GM10847 (cell line): ENCODE measurements around the gene CORO2B.

Experiments
- POLR2A ChIP-seq: IDR thresholded peaks from 2 replicates; pipeline ENCODE4 v1.6.1; 2011; ENCODE audit not compliant: insufficient read length; ENCODE audit errors: extremely low read depth

The CORO2B gene

DNA sequence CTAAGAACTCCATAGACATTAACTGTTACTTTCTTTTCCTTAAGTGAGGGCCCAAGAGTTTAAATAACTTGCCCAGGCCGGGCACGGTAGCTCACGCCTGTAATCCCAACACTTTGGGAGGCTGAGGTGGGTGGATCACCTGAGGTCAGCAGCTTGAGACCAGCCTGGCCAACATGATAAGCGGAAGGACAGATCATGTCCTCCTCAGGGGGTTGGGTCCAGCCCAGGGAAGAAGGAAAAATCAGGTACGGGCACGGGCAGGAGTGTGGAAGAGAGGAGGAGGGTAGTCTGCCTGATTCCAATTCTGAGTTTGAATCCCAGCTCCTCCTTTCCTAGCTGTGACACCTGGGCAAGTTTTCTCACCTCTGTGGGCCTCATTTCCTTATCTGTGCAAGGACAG is 123.1 kb downstream of the CORO2B start:
- no peak for TF ChIP-seq POLR2A

DNA sequence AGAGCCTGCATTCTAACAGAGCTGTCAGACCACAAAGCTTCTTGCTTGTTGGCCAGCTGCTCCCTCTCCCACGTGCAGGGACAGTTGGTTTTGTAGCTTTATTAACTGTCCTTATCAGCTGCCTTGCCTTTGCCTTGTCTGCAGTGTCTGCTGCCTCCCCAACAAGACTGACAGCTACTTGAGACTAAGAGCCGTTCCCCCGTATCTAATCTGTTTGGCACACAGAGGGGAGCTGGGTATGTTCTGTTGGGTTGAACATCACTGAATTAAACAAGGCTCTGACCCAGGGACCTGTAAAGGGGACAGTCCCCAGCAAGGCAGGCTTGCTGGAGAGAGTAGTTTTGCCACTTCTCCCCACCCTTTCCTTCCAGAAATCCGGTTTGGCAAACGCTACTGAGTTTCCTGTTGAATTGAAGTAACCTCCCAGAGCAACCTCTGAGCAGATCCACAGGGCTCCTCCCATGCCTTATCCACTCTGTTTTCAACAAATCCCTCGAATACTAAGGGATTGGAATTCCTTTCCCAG is 125.8 kb downstream of the CORO2B start:
- TF ChIP-seq POLR2A, result no peak

DNA sequence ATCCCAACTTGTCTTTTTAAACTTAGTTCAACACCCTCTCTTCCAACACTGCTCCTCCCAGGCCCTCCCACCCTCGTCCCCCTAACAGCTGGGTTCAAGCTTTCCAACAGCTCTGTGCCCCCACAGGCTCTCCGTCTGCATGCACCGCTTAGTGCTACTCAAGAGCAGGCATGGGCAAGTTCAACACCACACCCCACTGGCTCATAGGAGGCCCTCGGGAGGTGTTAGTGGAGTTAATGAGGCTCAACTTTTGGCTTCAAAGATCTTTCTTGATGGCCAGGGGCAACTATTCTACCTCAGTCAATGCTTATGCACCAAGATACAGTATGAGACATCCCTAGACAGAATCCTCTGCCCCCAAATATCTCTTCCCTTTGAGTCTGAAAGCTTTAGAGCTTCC is 127.5 kb downstream of the CORO2B start:
- TF ChIP-seq POLR2A, result no peak

DNA sequence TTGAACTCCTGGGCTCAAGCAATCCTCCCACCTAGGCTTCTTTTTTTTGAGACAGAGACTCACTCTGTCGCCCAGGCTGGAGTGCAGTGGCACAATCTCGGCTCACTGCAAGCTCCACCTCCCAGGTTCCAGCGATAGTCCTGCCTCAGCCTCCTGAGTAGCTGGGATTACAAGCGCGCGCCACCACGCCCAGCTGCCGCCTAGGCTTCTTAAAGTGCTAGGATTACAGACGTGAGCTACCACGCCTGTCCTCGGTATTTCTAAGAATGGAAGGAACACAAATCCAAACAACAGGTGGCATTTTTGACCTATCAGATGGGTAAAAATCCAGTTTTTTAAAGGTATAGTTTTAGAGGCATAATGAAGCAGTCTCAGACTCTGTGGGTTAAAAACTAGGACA is 128.1 kb downstream of the CORO2B start:
- no peak for TF ChIP-seq POLR2A

DNA sequence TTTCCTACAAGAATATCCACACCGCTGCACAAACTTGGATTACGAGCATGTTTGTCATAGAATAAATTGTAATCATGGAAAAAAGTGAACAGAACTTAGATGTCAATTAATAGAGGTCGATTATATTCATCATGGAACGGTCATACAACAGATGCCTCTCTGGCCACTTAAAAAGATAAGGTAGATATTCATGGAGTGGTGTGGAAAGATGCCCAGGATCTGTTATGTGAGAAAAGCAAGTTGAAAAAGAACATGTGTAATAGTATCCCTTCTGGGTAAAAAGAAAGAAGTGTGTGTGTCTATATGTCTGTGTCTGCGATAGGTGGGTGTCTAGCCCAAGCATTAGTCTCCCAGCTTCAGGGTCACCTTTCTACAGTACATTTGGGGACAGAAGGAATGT is 128.6 kb downstream of the CORO2B start:
- TF ChIP-seq POLR2A, result no peak

DNA sequence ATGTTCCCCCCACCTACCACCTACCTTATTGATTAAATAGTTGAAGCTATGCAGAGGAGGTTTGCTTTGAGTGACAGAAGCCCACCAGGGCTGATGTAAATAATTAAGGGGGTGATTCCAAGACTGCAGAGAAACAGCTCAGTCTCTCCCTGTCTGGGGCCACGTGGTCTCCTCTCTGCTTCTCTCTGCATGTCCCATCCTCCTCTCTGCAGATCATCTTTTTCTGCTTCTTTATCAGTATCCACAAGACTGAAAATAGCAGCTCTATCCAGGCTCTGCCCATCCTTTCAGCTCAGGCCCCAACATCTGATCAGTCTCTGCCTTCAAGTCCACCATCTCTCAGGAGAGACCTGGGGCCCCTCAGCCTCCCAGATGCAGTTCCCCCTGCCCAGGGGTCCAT is 131.1 kb downstream of the CORO2B start:
- no peak for TF ChIP-seq POLR2A

DNA sequence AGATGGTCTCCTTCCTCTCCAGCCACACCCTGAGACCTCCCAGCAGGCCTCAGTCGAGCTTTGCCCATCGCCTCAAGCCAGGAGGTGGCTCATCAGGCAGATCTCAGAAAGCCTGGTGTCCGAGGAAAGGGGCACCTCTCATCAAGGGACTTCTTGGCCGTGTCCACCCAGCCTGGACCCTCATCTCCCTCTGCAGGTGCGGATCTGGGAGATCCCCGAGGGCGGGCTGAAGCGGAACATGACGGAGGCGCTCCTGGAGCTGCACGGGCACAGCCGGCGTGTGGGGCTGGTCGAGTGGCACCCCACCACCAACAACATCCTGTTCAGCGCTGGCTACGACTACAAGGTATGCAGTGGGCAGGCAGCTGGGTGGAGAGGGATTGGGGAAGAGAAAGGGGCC is 131.7 kb downstream of the CORO2B start:
- TF ChIP-seq POLR2A, result no peak

DNA sequence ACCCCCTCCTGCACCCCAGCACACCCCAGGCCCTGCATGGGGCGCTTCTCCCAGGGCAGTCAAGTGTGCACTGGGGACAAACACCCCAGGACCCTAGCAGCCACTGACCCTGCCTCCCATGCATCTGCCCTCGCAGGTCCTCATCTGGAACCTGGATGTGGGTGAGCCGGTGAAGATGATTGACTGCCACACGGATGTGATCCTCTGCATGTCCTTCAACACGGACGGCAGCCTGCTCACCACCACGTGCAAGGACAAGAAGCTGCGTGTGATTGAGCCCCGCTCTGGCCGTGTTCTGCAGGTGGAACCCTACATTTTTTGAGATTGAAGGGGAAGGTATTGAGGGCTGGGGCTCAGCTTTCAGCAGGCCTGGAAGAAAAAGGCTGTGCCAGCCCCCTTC is 132.6 kb downstream of the CORO2B start:
- no peak for TF ChIP-seq POLR2A

DNA sequence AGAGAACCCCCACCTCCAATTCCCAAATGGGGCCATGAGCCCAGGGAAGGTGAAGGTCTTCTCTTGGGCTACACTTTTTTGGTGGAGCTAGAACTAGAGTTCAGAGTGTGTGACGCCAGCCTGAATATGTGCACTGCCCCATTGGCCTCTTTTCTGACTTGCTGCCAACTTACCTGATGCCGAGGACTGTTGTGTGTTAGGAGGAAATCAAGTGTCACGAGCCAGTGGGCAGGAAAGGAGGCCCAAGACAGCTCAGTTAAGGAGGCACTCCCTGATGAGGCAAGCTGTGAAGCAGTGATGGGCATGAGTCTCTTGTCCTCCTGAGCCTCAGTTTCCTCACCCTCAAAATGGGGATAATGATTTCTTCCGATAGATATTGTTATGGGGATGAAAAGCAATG is 134.1 kb downstream of the CORO2B start:
- TF ChIP-seq POLR2A, result no peak

DNA sequence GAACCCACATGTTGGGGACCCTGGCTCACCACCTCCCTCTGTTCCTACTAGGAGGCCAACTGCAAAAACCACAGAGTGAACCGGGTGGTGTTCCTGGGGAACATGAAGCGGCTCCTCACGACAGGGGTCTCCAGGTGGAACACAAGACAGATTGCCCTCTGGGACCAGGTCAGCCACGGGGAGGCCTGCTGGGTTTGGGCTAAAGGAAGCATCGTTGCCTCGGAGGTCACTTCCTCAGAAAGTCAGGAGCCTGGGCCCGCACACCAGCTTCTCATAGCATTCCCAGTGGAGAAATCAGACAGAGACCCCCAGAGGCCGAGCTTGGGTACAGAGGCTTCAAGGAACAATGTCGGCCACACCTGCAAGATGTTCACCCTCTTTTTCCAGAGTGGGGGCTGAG is 135.1 kb downstream of the CORO2B start:
- TF ChIP-seq POLR2A, result no peak

DNA sequence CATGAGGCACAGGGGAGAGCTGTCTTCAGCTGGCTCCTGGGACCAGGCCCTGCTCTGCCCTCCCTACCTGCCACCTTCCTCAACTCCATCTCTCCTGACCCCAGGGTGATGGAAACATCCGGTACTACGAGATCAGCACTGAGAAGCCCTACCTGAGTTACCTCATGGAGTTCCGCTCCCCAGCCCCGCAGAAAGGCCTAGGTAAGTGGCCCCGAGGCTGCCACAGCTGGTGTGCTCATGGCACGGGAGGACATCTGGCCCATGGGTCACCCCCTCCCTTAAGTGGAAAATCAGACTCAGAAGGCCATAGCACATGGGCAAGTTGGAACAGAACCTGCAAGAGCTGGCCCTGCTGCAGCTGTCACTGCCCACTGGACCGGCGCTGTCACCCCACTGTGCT is 136.3 kb downstream of the CORO2B start:
- TF ChIP-seq POLR2A, result no peak

- TF ChIP-seq POLR2A, result no peak
Measured at GRCh38 chr15:68717951-68718350, 139.2 kb downstream of the CORO2B start.

- TF ChIP-seq POLR2A, result no peak
Measured at GRCh38 chr15:68718468-68718867, 139.7 kb downstream of the CORO2B start.

GRCh38 chr15:68719051-68719450 is 140.3 kb downstream of the CORO2B start:
- no peak for TF ChIP-seq POLR2A

DNA sequence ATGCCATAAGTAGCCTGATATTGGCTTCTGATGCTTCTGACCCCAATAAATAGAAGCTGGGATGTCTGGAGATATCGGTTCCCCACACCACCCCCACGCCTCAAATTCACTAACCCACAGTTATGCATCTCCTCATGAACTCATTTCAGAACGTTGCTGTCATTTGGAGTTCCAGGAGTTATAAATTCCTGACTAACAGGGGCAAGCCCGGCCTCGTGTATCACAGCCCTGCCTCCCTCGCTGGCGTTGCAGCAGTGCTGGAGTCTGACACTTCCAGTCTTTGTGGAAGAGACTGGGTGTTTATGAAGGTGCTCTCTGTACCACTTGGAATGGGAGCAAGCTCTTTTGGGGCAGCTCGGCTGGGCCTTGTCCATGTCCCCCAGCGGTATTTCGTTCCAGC is 140.9 kb downstream of the CORO2B start:
- TF ChIP-seq POLR2A, result no peak

DNA sequence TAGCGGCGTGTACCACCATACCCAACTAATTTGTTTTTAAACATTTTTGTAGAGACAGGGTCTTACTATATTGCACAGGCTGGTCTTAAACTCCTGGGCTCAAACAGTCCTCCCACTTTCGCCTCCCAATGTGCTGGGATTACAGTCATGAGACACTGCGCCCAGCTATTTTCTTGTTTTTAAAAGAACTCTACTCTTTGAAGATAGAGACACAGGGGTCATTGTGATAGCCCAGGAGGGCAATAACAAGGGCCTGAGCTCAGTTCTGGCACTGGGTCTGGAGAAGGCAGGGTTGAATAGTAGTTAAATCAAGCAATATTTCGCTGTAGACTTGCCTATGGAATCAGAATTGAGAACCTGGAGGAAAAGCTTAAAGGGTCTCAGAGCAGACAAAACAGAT is 143.1 kb downstream of the CORO2B start:
- no peak for TF ChIP-seq POLR2A

GRCh38 chr15:68725736-68726135 is 146.9 kb downstream of the CORO2B start:
- no peak for TF ChIP-seq POLR2A

- TF ChIP-seq POLR2A, result no peak
Measured at GRCh38 chr15:68726246-68726645, 147.5 kb downstream of the CORO2B start.
